HepG2 (cell line): ENCODE results near the gene CA14. TPM values are rescaled to one million over a fixed set of nuclear protein-coding genes. Genes with fewer than 3 reads are reported as not detected.

ENCODE experiments used
- ARID5B ChIP-seq: IDR thresholded peaks from 2 replicates; pipeline ENCODE4 v1.4.0; 2020; ENCODE audit warnings: mild to moderate bottlenecking, missing genetic modification reagents
- FIP1L1 ChIP-seq: fragments of 200-400 bp; formaldehyde crosslinking; IDR thresholded peaks from 2 replicates; pipeline ENCODE4 v1.6.1; 2018; ENCODE audit warnings: low read depth, mild to moderate bottlenecking, low read length, moderate library complexity, borderline replicate concordance; ENCODE audit not compliant: insufficient read depth
- RNF219 ChIP-seq: sonication (generic); formaldehyde crosslinking; IDR thresholded peaks from 2 replicates; pipeline ENCODE4 v1.5.0; 2020; ENCODE audit warnings: mild to moderate bottlenecking, missing genetic modification reagents
- SYNCRIP ChIP-seq: fragments of 200-400 bp; formaldehyde crosslinking; IDR thresholded peaks from 2 replicates; pipeline ENCODE4 v1.6.1; 2018; ENCODE audit warnings: mild to moderate bottlenecking, low read depth, low read length; ENCODE audit not compliant: insufficient read depth
- TFDP1 ChIP-seq: IDR thresholded peaks from 2 replicates; pipeline ENCODE4 v1.6.1; 2016; ENCODE audit warnings: missing compliant biosample characterization, missing genetic modification reagents, borderline replicate concordance
- ZNF124 ChIP-seq: sonication (generic); formaldehyde crosslinking; IDR thresholded peaks from 2 replicates; pipeline ENCODE4 v1.4.0; 2020; ENCODE audit warnings: missing genetic modification reagents
- polyA plus RNA-seq, 8 experiments: library from polyadenylated mRNA; depleted of rRNA in 3 of 8; stranded (reverse) in 7 of 8; unstranded in 1 of 8; fragments of >200 nt; fragmentation: Illumina TruSeq in 4 of 8; extraction: Trizol in 4 of 8; gene quantifications; 2 replicates each; pipeline versions ENCODE4 v1.2.1 to v1.2.3, GENCODE V29; 2011 to 2016; ENCODE audit warnings: low read depth in 4 of 8, missing spikeins in 1 of 8, mixed read lengths in 1 of 8; ENCODE audit not compliant: insufficient read depth in 1 of 8
- total RNA-seq, 5 experiments: library from RNA; depleted of rRNA; stranded (reverse); fragments of >200 nt; fragmentation: Illumina TruSeq; extraction: Trizol; gene quantifications; 2 replicates each; pipeline ENCODE4 v1.2.3, GENCODE V29; 2016; ENCODE audit warnings: low read depth in 1 of 5
- TF ChIP-seq, protein P1 (sequence below): sonication (generic); formaldehyde crosslinking; IDR thresholded peaks from 2 replicates; pipeline ENCODE4 v1.5.1; 2020; ENCODE audit warnings: missing genetic modification reagents, mild to moderate bottlenecking, borderline replicate concordance
- TF ChIP-seq, protein P2 (sequence below): conservative IDR thresholded peaks from 2 replicates; pipeline ENCODE4 v1.6.1; 2018; ENCODE audit warnings: missing genetic modification reagents

The CA14 gene
- total and polyA plus RNA-seq, 2 of the 13 experiments (the other 11 are each of a cell fraction or from before 2014, with no cell fraction given), result 2.4 to 8.5 TPM

DNA sequence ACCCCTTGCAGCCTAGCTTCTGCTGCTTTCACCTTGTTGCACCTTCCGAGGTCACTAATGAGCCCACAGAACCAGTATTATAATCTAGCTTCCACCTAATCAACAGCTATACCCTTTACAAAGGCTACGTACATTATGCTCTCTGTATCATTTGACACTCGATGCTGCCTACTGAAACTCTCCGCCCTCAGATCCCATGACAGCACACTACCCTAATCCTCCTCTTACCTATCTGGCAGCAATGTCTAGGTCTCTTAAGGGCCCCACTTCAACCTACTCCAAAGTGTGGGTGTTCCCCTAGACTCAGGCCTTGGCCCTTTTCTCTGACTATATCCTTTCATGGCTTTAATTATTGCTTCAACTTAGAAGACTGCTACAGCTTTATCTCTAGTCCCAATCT, 31.2 kb downstream of the CA14 start (continued):
- TF ChIP-seq, protein P1, sequence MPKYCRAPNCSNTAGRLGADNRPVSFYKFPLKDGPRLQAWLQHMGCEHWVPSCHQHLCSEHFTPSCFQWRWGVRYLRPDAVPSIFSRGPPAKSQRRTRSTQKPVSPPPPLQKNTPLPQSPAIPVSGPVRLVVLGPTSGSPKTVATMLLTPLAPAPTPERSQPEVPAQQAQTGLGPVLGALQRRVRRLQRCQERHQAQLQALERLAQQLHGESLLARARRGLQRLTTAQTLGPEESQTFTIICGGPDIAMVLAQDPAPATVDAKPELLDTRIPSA, result no peak
- TF ChIP-seq, protein P2, sequence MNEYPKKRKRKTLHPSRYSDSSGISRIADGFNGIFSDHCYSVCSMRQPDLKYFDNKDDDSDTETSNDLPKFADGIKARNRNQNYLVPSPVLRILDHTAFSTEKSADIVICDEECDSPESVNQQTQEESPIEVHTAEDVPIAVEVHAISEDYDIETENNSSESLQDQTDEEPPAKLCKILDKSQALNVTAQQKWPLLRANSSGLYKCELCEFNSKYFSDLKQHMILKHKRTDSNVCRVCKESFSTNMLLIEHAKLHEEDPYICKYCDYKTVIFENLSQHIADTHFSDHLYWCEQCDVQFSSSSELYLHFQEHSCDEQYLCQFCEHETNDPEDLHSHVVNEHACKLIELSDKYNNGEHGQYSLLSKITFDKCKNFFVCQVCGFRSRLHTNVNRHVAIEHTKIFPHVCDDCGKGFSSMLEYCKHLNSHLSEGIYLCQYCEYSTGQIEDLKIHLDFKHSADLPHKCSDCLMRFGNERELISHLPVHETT (CRISPR knock-in tag), result no peak
- no peak for TF ChIP-seq FIP1L1
- no peak for TF ChIP-seq ARID5B
- TF ChIP-seq RNF219, result no peak
- TF ChIP-seq SYNCRIP, result no peak
- no peak for TF ChIP-seq TFDP1 (CRISPR knock-in tag)
- TF ChIP-seq ZNF124 (CRISPR knock-in tag), result no peak
